CD4-positive, alpha-beta T cell treated with Interleukin-17A for 4 hours (primary cell): Measurements from ENCODE around the gene NBPF6.
"Not testable (repeated sequence)": the region's sequence is repeated elsewhere in the genome, so short reads cannot be mapped to it uniquely, and the experiment has no call there.

Experiments
- DNase-seq: peaks from one replicate; pipeline ENCODE4 v3.0.0-alpha.2; 2020; ENCODE audit warnings: mixed read lengths

The NBPF6 gene

GRCh38 chr1:108450043-108450442 lies at the start of gene NBPF6:
Gene NBPF6 (plus strand): TSS chr1:108450343. CDS start chr1:108450602, 259 bp downstream.
- not testable (repeated sequence) for DNase-seq

- DNase-seq = not testable (repeated sequence)
Observed at GRCh38 chr1:108411098-108411833, 38.9 kb upstream of the NBPF6 start.

- DNase-seq = not testable (repeated sequence)
Observed at GRCh38 chr1:108420129-108420528, 30.0 kb upstream of the NBPF6 start.

GRCh38 chr1:108421061-108421916 lies 28.9 kb upstream of the NBPF6 start:
- not testable (repeated sequence) for DNase-seq

- not testable (repeated sequence) for DNase-seq
Observed at GRCh38 chr1:108426877-108427276, 23.3 kb upstream of the NBPF6 start.

GRCh38 chr1:108432002-108432401 lies 18.1 kb upstream of the NBPF6 start:
- not testable (repeated sequence) for DNase-seq

- DNase-seq = not testable (repeated sequence)
Observed at GRCh38 chr1:108433404-108433803, 16.7 kb upstream of the NBPF6 start.

GRCh38 chr1:108438536-108438935 lies 11.6 kb upstream of the NBPF6 start:
- DNase-seq = not testable (repeated sequence)

GRCh38 chr1:108454521-108454920 lies 4.4 kb downstream of the NBPF6 start:
- DNase-seq = not testable (repeated sequence)

GRCh38 chr1:108458661-108459060 lies 8.5 kb downstream of the NBPF6 start:
- DNase-seq = not testable (repeated sequence)

- not testable (repeated sequence) for DNase-seq
Observed at GRCh38 chr1:108461758-108462157, 11.6 kb downstream of the NBPF6 start.

- DNase-seq = not testable (repeated sequence)
Observed at GRCh38 chr1:108463962-108464361, 13.8 kb downstream of the NBPF6 start.

- not testable (repeated sequence) for DNase-seq
Observed at GRCh38 chr1:108466166-108466565, 16.0 kb downstream of the NBPF6 start.

GRCh38 chr1:108467155-108467554 lies 17.0 kb downstream of the NBPF6 start:
- not testable (repeated sequence) for DNase-seq

- DNase-seq = not testable (repeated sequence)
Observed at GRCh38 chr1:108470750-108471149, 20.6 kb downstream of the NBPF6 start.

GRCh38 chr1:108474516-108474915 lies 24.4 kb downstream of the NBPF6 start:
- not testable (repeated sequence) for DNase-seq

GRCh38 chr1:108478429-108479015 lies 28.4 kb downstream of the NBPF6 start:
- DNase-seq = no peak

GRCh38 chr1:108482708-108483107 lies 32.6 kb downstream of the NBPF6 start:
- no peak for DNase-seq

GRCh38 chr1:108485990-108486389 lies 35.8 kb downstream of the NBPF6 start:
- not testable (repeated sequence) for DNase-seq

- DNase-seq = not testable (repeated sequence)
Observed at GRCh38 chr1:108486707-108487106, 36.6 kb downstream of the NBPF6 start.

- not testable (repeated sequence) for DNase-seq
Observed at GRCh38 chr1:108495008-108495407, 44.9 kb downstream of the NBPF6 start.

- not testable (repeated sequence) for DNase-seq
Observed at GRCh38 chr1:108496856-108497255, 46.7 kb downstream of the NBPF6 start.

- no peak for DNase-seq
Observed at GRCh38 chr1:108502138-108502537, 52.0 kb downstream of the NBPF6 start.
